Smooth muscle cell (in vitro differentiated cells): ENCODE results near the gene OR10A3. TPM values are rescaled to one million over a fixed set of nuclear protein-coding genes. Genes with fewer than 3 reads are reported as not detected.

ENCODE experiments used
- DNase-seq: peaks from one replicate; lab custom pipeline; 2025; ENCODE audit not compliant: unreplicated experiment; lab: John Stamatoyannopoulos, UW
- H2AFZ ChIP-seq: fragments of 200-600 bp; sonication (generic); 2 replicates; pipeline ENCODE4 v1.6.0; 2016; ENCODE audit warnings: antibody characterized with exemption, low read depth, mild to moderate bottlenecking
- H3F3A ChIP-seq: fragments of 200-600 bp; sonication (generic); 2 replicates; pipeline ENCODE4 v1.6.0; 2017; ENCODE audit warnings: antibody characterized with exemption, low read depth
- H3K27ac ChIP-seq: fragments of 200-600 bp; sonication (generic); 2 replicates; pipeline ENCODE4 v1.5.1; 2016; ENCODE audit warnings: low read depth, mild to moderate bottlenecking
- H3K27me3 ChIP-seq: fragments of 200-600 bp; sonication (generic); 2 replicates; pipeline ENCODE4 v1.6.1; 2016; ENCODE audit warnings: low read depth, mild to moderate bottlenecking
- H3K36me3 ChIP-seq: fragments of 200-600 bp; sonication (generic); 2 replicates; pipeline ENCODE4 v1.5.1; 2016; ENCODE audit warnings: low read depth
- H3K4me1 ChIP-seq: fragments of 200-600 bp; sonication (generic); 2 replicates; pipeline ENCODE4 v1.5.1; 2016; ENCODE audit warnings: low read depth
- H3K4me2 ChIP-seq: fragments of 200-600 bp; sonication (generic); 2 replicates; pipeline ENCODE4 v1.6.0; 2016; ENCODE audit warnings: mild to moderate bottlenecking
- H3K4me3 ChIP-seq: fragments of 200-600 bp; sonication (generic); 2 replicates; pipeline ENCODE4 v1.5.1; 2016; ENCODE audit warnings: mild to moderate bottlenecking
- H3K79me2 ChIP-seq: fragments of 200-600 bp; sonication (generic); 2 replicates; pipeline ENCODE4 v1.6.0; 2016; ENCODE audit warnings: low read depth, mild to moderate bottlenecking
- H3K9ac ChIP-seq: fragments of 200-600 bp; sonication (generic); 2 replicates; pipeline ENCODE4 v1.6.0; 2016; ENCODE audit warnings: low read depth
- H3K9me3 ChIP-seq: fragments of 200-600 bp; sonication (generic); replicated peaks from 2 replicates; pipeline ENCODE4 v1.5.1; 2016; ENCODE audit warnings: low read depth
- H4K20me1 ChIP-seq: fragments of 200-600 bp; sonication (generic); 2 replicates; pipeline ENCODE4 v1.6.0; 2016; ENCODE audit warnings: low read depth
- CTCF ChIP-seq: fragments of 200-600 bp; sonication (generic); IDR thresholded peaks from 2 replicates; pipeline ENCODE4 v1.5.1; 2017; ENCODE audit warnings: borderline replicate concordance, mild to moderate bottlenecking, antibody characterized with exemption; ENCODE audit not compliant: insufficient read depth, poor library complexity, severe bottlenecking
- WGBS: methylation state at CpG from one replicate; pipeline ENCODE4 v1.1.7; 2016; ENCODE audit warnings: low lambda C conversion rate; 5-methylcytosine and 5-hydroxymethylcytosine counted together
- polyA plus RNA-seq: library from polyadenylated mRNA; unstranded; fragments of >200 nt; fragmentation: Nextera tagmentation; extraction: Ambion mirVana; gene quantifications from 2 replicates; pipeline ENCODE4 v1.2.1, GENCODE V29; 2016
- total RNA-seq: library from RNA; depleted of rRNA; stranded (reverse); fragments of >200 nt; gene quantifications from 2 replicates; pipeline ENCODE4 v1.2.3, GENCODE V29; 2014

OR10A3 gene
- total and polyA plus RNA-seq, 2 experiments from 2014 or later, result not detected

- Histone ChIP-seq H3K4me3 (no peak overlapping the region), H3K4me1 (no peaks in the 10 kb centered on the region), H2AFZ (no peak overlapping the region), H3K79me2 (no peaks in the 10 kb centered on the region), H3K9me3 (no peaks in the 10 kb centered on the region), H3K9ac (no peak overlapping the region), H3K4me2 (no peak overlapping the region), H3K36me3 (no peaks in the 10 kb centered on the region), H3K27ac (no peak overlapping the region), H3F3A (no peaks in the 10 kb centered on the region), H4K20me1 (no peaks in the 10 kb centered on the region), H3K27me3 (no peaks in the 10 kb centered on the region)
- TF ChIP-seq CTCF, result no peak
- 78% methylated on average over 6 of the region's 6 CpGs for WGBS
- DNase-seq, result no peak
These were observed 13.9 kb downstream of the OR10A3 start for GRCh38 chr11:7927635-7928034.

GRCh38 chr11:7924536-7924935 is 17.0 kb downstream of the OR10A3 start:
- H3K4me3 ChIP-seq, result no peak overlapping the region
- H4K20me1 ChIP-seq, result no peaks in the 10 kb centered on the region
- no peaks in the 10 kb centered on the region for H3K4me1 ChIP-seq
- no peak for DNase-seq
- H2AFZ ChIP-seq, result no peak overlapping the region
- no peak overlapping the region for H3K9ac ChIP-seq
- WGBS, result 57% methylated on average over 2 of the region's 2 CpGs
- no peak for TF ChIP-seq CTCF
- no peaks in the 10 kb centered on the region for H3K79me2 ChIP-seq
- no peaks in the 10 kb centered on the region for H3K9me3 ChIP-seq
- no peak overlapping the region for H3K4me2 ChIP-seq
- H3K36me3 ChIP-seq, result no peaks in the 10 kb centered on the region
- H3K27me3 ChIP-seq, result no peaks in the 10 kb centered on the region
- H3F3A ChIP-seq, result no peaks in the 10 kb centered on the region
- no peak overlapping the region for H3K27ac ChIP-seq

GRCh38 chr11:7918141-7918540 is 23.4 kb downstream of the OR10A3 start:
- WGBS, result 77% methylated on average over 2 of the region's 2 CpGs
- no peak overlapping the region for H3K27ac ChIP-seq
- H3K4me3 ChIP-seq, result no peak overlapping the region
- no peak for DNase-seq
- H3K36me3 ChIP-seq, result no peaks in the 10 kb centered on the region
- H3K9ac ChIP-seq, result no peak overlapping the region
- no peak overlapping the region for H2AFZ ChIP-seq
- no peaks in the 10 kb centered on the region for H3K27me3 ChIP-seq
- no peak overlapping the region for H3K4me2 ChIP-seq
- H4K20me1 ChIP-seq, result no peaks in the 10 kb centered on the region
- H3K79me2 ChIP-seq, result no peaks in the 10 kb centered on the region
- H3F3A ChIP-seq, result no peaks in the 10 kb centered on the region
- TF ChIP-seq CTCF, result no peak
- no peaks in the 10 kb centered on the region for H3K9me3 ChIP-seq
- no peaks in the 10 kb centered on the region for H3K4me1 ChIP-seq

GRCh38 chr11:7911011-7911410 is 30.5 kb downstream of the OR10A3 start:
- no peak for DNase-seq
- H3K9me3 ChIP-seq, result no peaks in the 10 kb centered on the region
- H3K9ac ChIP-seq, result no peak overlapping the region
- no peaks in the 10 kb centered on the region for H3F3A ChIP-seq
- H3K27ac ChIP-seq, result no peak overlapping the region
- H3K4me3 ChIP-seq, result no peak overlapping the region
- no peak overlapping the region for H2AFZ ChIP-seq
- no peaks in the 10 kb centered on the region for H3K27me3 ChIP-seq
- H4K20me1 ChIP-seq, result no peaks in the 10 kb centered on the region
- peak overlapping the region; percentile 26 for H3K4me2 ChIP-seq
- no peaks in the 10 kb centered on the region for H3K36me3 ChIP-seq
- no peaks in the 10 kb centered on the region for H3K79me2 ChIP-seq
- TF ChIP-seq CTCF, result no peak
- peaks cover 22% of the 10 kb centered on the region for H3K4me1 ChIP-seq
